ENCODE data around the gene NFATC2IP. TPM values are rescaled to one million over a fixed set of nuclear protein-coding genes. Genes with fewer than 3 reads are reported as not detected.
"Not testable (repeated sequence)": the region's sequence is repeated elsewhere in the genome, so short reads cannot be mapped to it uniquely, and the experiment has no call there.

NFATC2IP gene
- total RNA-seq, 1 donor, result 30.2 TPM

- peak; percentile 61 to 95 (median 91) for DNase-seq (ENCODE audit: low read depth in 2 of 3, low spot score in 2 of 3)
Observed at GRCh38 chr16:28925386-28926228, 25.1 kb upstream of the NFATC2IP start.

GRCh38 chr16:28926284-28926683 is 24.5 kb upstream of the NFATC2IP start:
- not testable (repeated sequence) for DNase-seq (ENCODE audit: low read depth in 2 of 3, low spot score in 2 of 3)

- DNase-seq (ENCODE audit: low read depth in 2 of 3, low spot score in 2 of 3), result no peak
Observed at GRCh38 chr16:28927815-28928214, 22.9 kb upstream of the NFATC2IP start.

GRCh38 chr16:28930203-28930602 is 20.5 kb upstream of the NFATC2IP start:
- DNase-seq (ENCODE audit: low read depth in 2 of 3, low spot score in 2 of 3), result no peak

GRCh38 chr16:28930652-28931051 is 20.1 kb upstream of the NFATC2IP start:
- DNase-seq (ENCODE audit: low read depth in 2 of 3, low spot score in 2 of 3), result peak in 1 of 3 donors; percentile 57

- DNase-seq (ENCODE audit: low read depth in 2 of 3, low spot score in 2 of 3), result no peak
Observed at GRCh38 chr16:28931801-28932225, 18.9 kb upstream of the NFATC2IP start, which contains the start of gene CD19. Gene CD19 (plus strand): TSS chr16:28931971. CDS start chr16:28932001, 30 bp downstream.

GRCh38 chr16:28932339-28933141 is 18.2 kb upstream of the NFATC2IP start:
- DNase-seq (ENCODE audit: low read depth in 2 of 3, low spot score in 2 of 3), result no peak

- DNase-seq (ENCODE audit: low read depth in 2 of 3, low spot score in 2 of 3), result no peak
Observed at GRCh38 chr16:28933171-28933570, 17.6 kb upstream of the NFATC2IP start.

GRCh38 chr16:28935346-28935745 is 15.4 kb upstream of the NFATC2IP start:
- no peak for DNase-seq (ENCODE audit: low read depth in 2 of 3, low spot score in 2 of 3)

GRCh38 chr16:28935924-28936783 is 14.6 kb upstream of the NFATC2IP start:
- DNase-seq (ENCODE audit: low read depth in 2 of 3, low spot score in 2 of 3), result peak; percentile 71 to 95 (median 95)

GRCh38 chr16:28936784-28937155 is 14.0 kb upstream of the NFATC2IP start:
- DNase-seq (ENCODE audit: low read depth in 2 of 3, low spot score in 2 of 3), result no peak

- peak in 1 of 3 donors; percentile 30 for DNase-seq (ENCODE audit: low read depth in 2 of 3, low spot score in 2 of 3)
Observed at GRCh38 chr16:28937222-28937876, 13.4 kb upstream of the NFATC2IP start.

GRCh38 chr16:28938721-28939120 is 12.0 kb upstream of the NFATC2IP start:
- DNase-seq (ENCODE audit: low read depth in 2 of 3, low spot score in 2 of 3), result no peak

- not testable (repeated sequence) for DNase-seq (ENCODE audit: low read depth in 2 of 3, low spot score in 2 of 3)
Observed at GRCh38 chr16:28939825-28940224, 10.9 kb upstream of the NFATC2IP start.

GRCh38 chr16:28943281-28943680 is 7.5 kb upstream of the NFATC2IP start:
- no peak for DNase-seq (ENCODE audit: low read depth in 2 of 3, low spot score in 2 of 3)

- DNase-seq (ENCODE audit: low read depth in 2 of 3, low spot score in 2 of 3), result no peak
Observed at GRCh38 chr16:28946681-28947080, 4.1 kb upstream of the NFATC2IP start.

GRCh38 chr16:28951410-28951943 is 740 bp downstream of the NFATC2IP start:
- no peak for DNase-seq (ENCODE audit: low read depth in 2 of 3, low spot score in 2 of 3)

- DNase-seq (ENCODE audit: low read depth in 2 of 3, low spot score in 2 of 3), result no peak
Observed at GRCh38 chr16:28958216-28958615, 7.5 kb downstream of the NFATC2IP start.

- no peak for DNase-seq (ENCODE audit: low read depth in 2 of 3, low spot score in 2 of 3)
Observed at GRCh38 chr16:28958836-28959235, 8.1 kb downstream of the NFATC2IP start.

- no peak for DNase-seq (ENCODE audit: low read depth in 2 of 3, low spot score in 2 of 3)
Observed at GRCh38 chr16:28964072-28964471, 13.3 kb downstream of the NFATC2IP start.
